WTC11 (cell line): ENCODE measurements around the gene CERS5. TPM values are rescaled to one million over a fixed set of nuclear protein-coding genes. Genes with fewer than 3 reads are reported as not detected.

Experiments used
- ATAC-seq: fragments of 200-7000 bp; cut with Tn5 transposase; 2 replicates; pipeline ENCODE4 v1.10.0; 2021; ENCODE audit warnings: mild to moderate bottlenecking, moderate library complexity
- CTCF ChIA-PET: fragments of 300-600 bp; sonication (Branson Sonifier 250); formaldehyde crosslinking; loops from one replicate; lab custom pipeline; 2021; ENCODE audit warnings: antibody characterized with exemption; lab: Charles Lee
- POLR2A ChIA-PET: fragments of 350-600 bp; sonication (Branson Sonifier 250); formaldehyde crosslinking; loops from one replicate; lab custom pipeline; 2021; ENCODE audit warnings: antibody characterized with exemption; lab: Charles Lee
- DNase-seq: peaks from one replicate; pipeline ENCODE4 v3.0.0; 2021; ENCODE audit warnings: low spot score
- H3K27ac Mint-ChIP-seq: 2 replicates; pipeline ENCODE4 v1.8.0; 2021; ENCODE audit warnings: mixed read lengths
- H3K27me3 Mint-ChIP-seq: 2 replicates; pipeline ENCODE4 v1.8.0; 2021; ENCODE audit warnings: low read depth, mild to moderate bottlenecking, moderate library complexity, mixed read lengths
- H3K36me3 Mint-ChIP-seq: 2 replicates; pipeline ENCODE4 v1.8.0; 2021; ENCODE audit warnings: mixed read lengths
- H3K4me1 Mint-ChIP-seq: 2 replicates; pipeline ENCODE4 v1.8.0; 2022; ENCODE audit warnings: mixed read lengths
- H3K4me3 Mint-ChIP-seq: 2 replicates; pipeline ENCODE4 v1.8.0; 2021; ENCODE audit warnings: mild to moderate bottlenecking, moderate library complexity, mixed read lengths
- H3K9me3 Mint-ChIP-seq: 2 replicates; pipeline ENCODE4 v1.8.0; 2021; ENCODE audit warnings: mixed read lengths
- ATF6 ChIP-seq: sonication (generic); formaldehyde crosslinking; IDR thresholded peaks from 2 replicates; pipeline ENCODE4 v1.8.1; 2023; ENCODE audit warnings: mild to moderate bottlenecking, missing genetic modification reagents
- GABPB1 ChIP-seq: sonication (generic); formaldehyde crosslinking; IDR thresholded peaks from 2 replicates; pipeline ENCODE4 v1.8.1; 2023; ENCODE audit warnings: mild to moderate bottlenecking, missing genetic modification reagents
- HMGA2 ChIP-seq: fragments of 250-450 bp; sonication (Bioruptor Pico); IDR thresholded peaks from 2 replicates; pipeline ENCODE4 v1.4.0; 2021; ENCODE audit warnings: mild to moderate bottlenecking, moderate library complexity
- KAT7 ChIP-seq: sonication (generic); formaldehyde crosslinking; IDR thresholded peaks from 2 replicates; pipeline ENCODE4 v1.8.1; 2023; ENCODE audit warnings: missing genetic modification reagents, mild to moderate bottlenecking, borderline replicate concordance
- MLX ChIP-seq: sonication (generic); formaldehyde crosslinking; IDR thresholded peaks from 2 replicates; pipeline ENCODE4 v1.8.1; 2023; ENCODE audit warnings: mild to moderate bottlenecking, missing genetic modification reagents, moderate library complexity
- NFE2L1 ChIP-seq: sonication (generic); formaldehyde crosslinking; IDR thresholded peaks from 2 replicates; pipeline ENCODE4 v1.8.1; 2023; ENCODE audit warnings: missing genetic modification reagents
- NFYB ChIP-seq: sonication (generic); formaldehyde crosslinking; conservative IDR thresholded peaks from 2 replicates; pipeline ENCODE4 v1.8.0; 2022; ENCODE audit warnings: low read depth, missing genetic modification reagents
- PRDM15 ChIP-seq: sonication (generic); formaldehyde crosslinking; IDR thresholded peaks from 2 replicates; pipeline ENCODE4 v1.8.0; 2022; ENCODE audit warnings: missing genetic modification reagents
- SMAD4 ChIP-seq: sonication (generic); formaldehyde crosslinking; IDR thresholded peaks from 2 replicates; pipeline ENCODE4 v1.8.0; 2022; ENCODE audit warnings: mild to moderate bottlenecking, missing genetic modification reagents
- TEAD1 ChIP-seq: sonication (generic); formaldehyde crosslinking; IDR thresholded peaks from 2 replicates; pipeline ENCODE4 v1.8.0; 2022; ENCODE audit warnings: mild to moderate bottlenecking, missing genetic modification reagents
- ZBTB21 ChIP-seq: sonication (generic); formaldehyde crosslinking; IDR thresholded peaks from 2 replicates; pipeline ENCODE4 v1.8.1; 2023; ENCODE audit warnings: mild to moderate bottlenecking, missing genetic modification reagents, borderline replicate concordance
- ZNF121 ChIP-seq: sonication (generic); formaldehyde crosslinking; IDR thresholded peaks from 2 replicates; pipeline ENCODE4 v1.8.0; 2023; ENCODE audit warnings: missing genetic modification reagents
- ZNF232 ChIP-seq: sonication (generic); formaldehyde crosslinking; IDR thresholded peaks from 2 replicates; pipeline ENCODE4 v1.8.0; 2022; ENCODE audit warnings: mild to moderate bottlenecking, missing genetic modification reagents
- ZNF263 ChIP-seq: sonication (generic); formaldehyde crosslinking; IDR thresholded peaks from 2 replicates; pipeline ENCODE4 v1.8.1; 2022; ENCODE audit warnings: low read depth, mild to moderate bottlenecking, moderate library complexity, missing genetic modification reagents
- ZNF423 ChIP-seq: fragments of 250-450 bp; sonication (Bioruptor Pico); IDR thresholded peaks from 2 replicates; pipeline ENCODE4 v2.1.2; 2022; ENCODE audit warnings: mild to moderate bottlenecking, moderate library complexity
- total RNA-seq: library from RNA; stranded (reverse); gene quantifications from 3 replicates; pipeline ENCODE4 v1.2.3, GENCODE V29; 2021
- TF ChIP-seq, protein P1 (sequence below): sonication (generic); formaldehyde crosslinking; IDR thresholded peaks from 2 replicates; pipeline ENCODE4 v1.8.0; 2023; ENCODE audit warnings: missing genetic modification reagents, mild to moderate bottlenecking, borderline replicate concordance
- TF ChIP-seq, protein P2 (sequence below): sonication (generic); formaldehyde crosslinking; IDR thresholded peaks from 2 replicates; pipeline ENCODE4 v1.8.1; 2022; ENCODE audit warnings: mild to moderate bottlenecking, moderate library complexity, missing genetic modification reagents
- TF ChIP-seq, protein P3 (sequence below): sonication (generic); formaldehyde crosslinking; IDR thresholded peaks from 2 replicates; pipeline ENCODE4 v1.8.0; 2022; ENCODE audit warnings: mild to moderate bottlenecking, missing genetic modification reagents
- TF ChIP-seq, protein P4 (sequence below): sonication (generic); formaldehyde crosslinking; IDR thresholded peaks from 2 replicates; pipeline ENCODE4 v1.8.1; 2023; ENCODE audit warnings: mild to moderate bottlenecking, missing genetic modification reagents

CERS5 gene
- total RNA-seq, 1 experiment from 2014 or later = 55.8 TPM

DNA sequence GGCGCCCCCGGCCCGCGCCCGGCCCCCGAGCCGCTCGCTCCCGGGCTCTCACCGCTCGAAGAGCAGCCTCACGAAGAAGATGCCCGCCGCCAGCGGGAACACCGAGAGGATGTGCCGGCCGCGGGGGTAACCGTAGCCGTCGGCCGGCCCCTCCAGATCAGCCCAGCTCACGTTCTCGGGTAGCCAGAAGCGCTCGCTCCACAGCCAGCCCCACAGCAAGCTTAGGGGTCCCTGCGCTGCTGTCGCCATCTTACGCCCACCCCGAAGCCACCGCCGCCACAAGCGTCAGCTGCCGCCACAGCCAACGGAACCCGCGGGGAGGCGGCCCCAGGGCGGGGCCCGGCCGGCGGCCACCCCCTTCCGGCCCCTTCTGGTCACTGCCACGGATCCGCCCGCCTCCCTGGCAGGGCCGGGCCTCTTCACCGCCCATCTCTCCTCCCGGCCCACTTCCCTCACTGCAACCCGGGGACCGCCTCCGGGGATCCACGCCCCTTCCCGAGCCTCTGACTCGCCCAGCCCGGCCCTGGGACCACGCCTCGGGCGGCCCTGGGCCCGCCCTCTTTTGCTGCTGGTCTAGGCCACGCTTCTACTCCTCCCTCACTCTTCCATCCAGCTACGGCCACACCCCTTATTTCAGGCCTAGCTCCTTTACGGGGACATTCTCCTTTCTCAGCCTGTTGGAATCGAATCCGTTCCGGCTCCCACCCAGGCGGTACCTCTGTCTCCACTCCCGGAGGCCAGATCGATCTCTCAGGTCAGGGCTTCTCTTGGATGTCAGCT is at the start of gene CERS5 (continued):
- TF ChIP-seq, protein P1, sequence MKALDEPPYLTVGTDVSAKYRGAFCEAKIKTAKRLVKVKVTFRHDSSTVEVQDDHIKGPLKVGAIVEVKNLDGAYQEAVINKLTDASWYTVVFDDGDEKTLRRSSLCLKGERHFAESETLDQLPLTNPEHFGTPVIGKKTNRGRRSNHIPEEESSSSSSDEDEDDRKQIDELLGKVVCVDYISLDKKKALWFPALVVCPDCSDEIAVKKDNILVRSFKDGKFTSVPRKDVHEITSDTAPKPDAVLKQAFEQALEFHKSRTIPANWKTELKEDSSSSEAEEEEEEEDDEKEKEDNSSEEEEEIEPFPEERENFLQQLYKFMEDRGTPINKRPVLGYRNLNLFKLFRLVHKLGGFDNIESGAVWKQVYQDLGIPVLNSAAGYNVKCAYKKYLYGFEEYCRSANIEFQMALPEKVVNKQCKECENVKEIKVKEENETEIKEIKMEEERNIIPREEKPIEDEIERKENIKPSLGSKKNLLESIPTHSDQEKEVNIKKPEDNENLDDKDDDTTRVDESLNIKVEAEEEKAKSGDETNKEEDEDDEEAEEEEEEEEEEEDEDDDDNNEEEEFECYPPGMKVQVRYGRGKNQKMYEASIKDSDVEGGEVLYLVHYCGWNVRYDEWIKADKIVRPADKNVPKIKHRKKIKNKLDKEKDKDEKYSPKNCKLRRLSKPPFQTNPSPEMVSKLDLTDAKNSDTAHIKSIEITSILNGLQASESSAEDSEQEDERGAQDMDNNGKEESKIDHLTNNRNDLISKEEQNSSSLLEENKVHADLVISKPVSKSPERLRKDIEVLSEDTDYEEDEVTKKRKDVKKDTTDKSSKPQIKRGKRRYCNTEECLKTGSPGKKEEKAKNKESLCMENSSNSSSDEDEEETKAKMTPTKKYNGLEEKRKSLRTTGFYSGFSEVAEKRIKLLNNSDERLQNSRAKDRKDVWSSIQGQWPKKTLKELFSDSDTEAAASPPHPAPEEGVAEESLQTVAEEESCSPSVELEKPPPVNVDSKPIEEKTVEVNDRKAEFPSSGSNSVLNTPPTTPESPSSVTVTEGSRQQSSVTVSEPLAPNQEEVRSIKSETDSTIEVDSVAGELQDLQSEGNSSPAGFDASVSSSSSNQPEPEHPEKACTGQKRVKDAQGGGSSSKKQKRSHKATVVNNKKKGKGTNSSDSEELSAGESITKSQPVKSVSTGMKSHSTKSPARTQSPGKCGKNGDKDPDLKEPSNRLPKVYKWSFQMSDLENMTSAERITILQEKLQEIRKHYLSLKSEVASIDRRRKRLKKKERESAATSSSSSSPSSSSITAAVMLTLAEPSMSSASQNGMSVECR (CRISPR knock-in tag) = peak; percentile 81; the same call in 1 of the 2 replicates
- 0 out of 2 replicates have a peak, but pooled peaks have one; percentile 65 for TF ChIP-seq TEAD1
- peak; percentile 73 for TF ChIP-seq PRDM15

DNA sequence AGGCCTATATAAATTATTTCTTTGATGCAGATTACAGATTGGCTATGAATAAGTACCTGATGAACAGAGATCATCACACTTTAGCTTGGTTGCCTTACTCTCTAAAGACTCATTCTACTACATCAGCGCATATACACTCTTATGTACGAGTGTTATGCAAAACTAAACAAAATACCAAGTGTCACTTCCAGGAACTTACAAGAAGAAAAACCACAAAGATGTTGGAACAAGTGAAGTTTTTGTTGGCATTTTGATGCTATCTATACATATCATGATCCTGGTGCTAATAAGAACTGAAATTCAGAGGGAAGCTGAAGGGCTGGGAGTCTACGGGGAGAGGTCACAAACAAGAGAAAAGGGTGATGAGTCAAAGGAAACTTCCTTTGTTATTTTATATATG is 47.9 kb upstream of the CERS5 start:
- Mint-ChIP-seq H3K9me3 (no peaks in the 10 kb centered on the region), H3K4me3 (no peak overlapping the region), H3K27ac (peak overlapping the region; percentile 52; the same call in 1 of the 2 replicates), H3K4me1 (peaks cover 9% of the 10 kb centered on the region), H3K27me3 (no peaks in the 10 kb centered on the region), H3K36me3 (peaks cover 7% of the 10 kb centered on the region; the same call in 1 of the 2 replicates)
- POLR2A ChIA-PET = no interaction called here
- no peak for ATAC-seq
- CTCF ChIA-PET = interaction anchor here (1.6 kb wide), 1 partner anchor 100 kb away, joined by 3 read pairs; no protein-coding TSS in a partner anchor
- DNase-seq = no peak
- TF ChIP-seq GABPB1 (CRISPR knock-in tag) (no peak), HMGA2 (CRISPR knock-in tag) (no peak), ZNF263 (CRISPR knock-in tag) (no peak), KAT7 (CRISPR knock-in tag) (no peak), ZBTB21 (no peak), ATF6 (CRISPR knock-in tag) (no peak), ZNF232 (CRISPR knock-in tag) (no peak), ZNF423 (no peak), NFE2L1 (CRISPR knock-in tag) (no peak), NFYB (CRISPR knock-in tag) (no peak), ZNF121 (CRISPR knock-in tag) (no peak), MLX (no peak), SMAD4 (CRISPR knock-in tag) (no peak)
- TF ChIP-seq, protein P2, sequence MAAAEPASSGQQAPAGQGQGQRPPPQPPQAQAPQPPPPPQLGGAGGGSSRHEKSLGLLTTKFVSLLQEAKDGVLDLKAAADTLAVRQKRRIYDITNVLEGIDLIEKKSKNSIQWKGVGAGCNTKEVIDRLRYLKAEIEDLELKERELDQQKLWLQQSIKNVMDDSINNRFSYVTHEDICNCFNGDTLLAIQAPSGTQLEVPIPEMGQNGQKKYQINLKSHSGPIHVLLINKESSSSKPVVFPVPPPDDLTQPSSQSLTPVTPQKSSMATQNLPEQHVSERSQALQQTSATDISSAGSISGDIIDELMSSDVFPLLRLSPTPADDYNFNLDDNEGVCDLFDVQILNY (CRISPR knock-in tag) = no peak
- TF ChIP-seq, protein P3, sequence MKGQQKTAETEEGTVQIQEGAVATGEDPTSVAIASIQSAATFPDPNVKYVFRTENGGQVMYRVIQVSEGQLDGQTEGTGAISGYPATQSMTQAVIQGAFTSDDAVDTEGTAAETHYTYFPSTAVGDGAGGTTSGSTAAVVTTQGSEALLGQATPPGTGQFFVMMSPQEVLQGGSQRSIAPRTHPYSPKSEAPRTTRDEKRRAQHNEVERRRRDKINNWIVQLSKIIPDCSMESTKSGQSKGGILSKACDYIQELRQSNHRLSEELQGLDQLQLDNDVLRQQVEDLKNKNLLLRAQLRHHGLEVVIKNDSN (CRISPR knock-in tag) = no peak
- TF ChIP-seq, protein P4, sequence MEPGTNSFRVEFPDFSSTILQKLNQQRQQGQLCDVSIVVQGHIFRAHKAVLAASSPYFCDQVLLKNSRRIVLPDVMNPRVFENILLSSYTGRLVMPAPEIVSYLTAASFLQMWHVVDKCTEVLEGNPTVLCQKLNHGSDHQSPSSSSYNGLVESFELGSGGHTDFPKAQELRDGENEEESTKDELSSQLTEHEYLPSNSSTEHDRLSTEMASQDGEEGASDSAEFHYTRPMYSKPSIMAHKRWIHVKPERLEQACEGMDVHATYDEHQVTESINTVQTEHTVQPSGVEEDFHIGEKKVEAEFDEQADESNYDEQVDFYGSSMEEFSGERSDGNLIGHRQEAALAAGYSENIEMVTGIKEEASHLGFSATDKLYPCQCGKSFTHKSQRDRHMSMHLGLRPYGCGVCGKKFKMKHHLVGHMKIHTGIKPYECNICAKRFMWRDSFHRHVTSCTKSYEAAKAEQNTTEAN = no peak
